Activated naive CD8-positive, alpha-beta T cell treated with anti-CD3 and anti-CD28 coated beads, Interleukin-2, amount 50 U/mL, for 24 hours (primary cell): Measurements from ENCODE around the gene RABGAP1L.

ENCODE experiments used
- ATAC-seq: fragments of 150-1000 bp; cut with Tn5 transposase; one replicate; pipeline ENCODE4 v1.10.0; 2021
- DNase-seq: peaks from one replicate; pipeline ENCODE4 v3.0.0; 2021
- H3K27ac Mint-ChIP-seq: one replicate; pipeline ENCODE4 v1.8.0; 2021; ENCODE audit warnings: mild to moderate bottlenecking, mixed read lengths
- H3K27me3 Mint-ChIP-seq: one replicate; pipeline ENCODE4 v1.8.0; 2021; ENCODE audit warnings: mixed read lengths
- H3K36me3 Mint-ChIP-seq: one replicate; pipeline ENCODE4 v1.8.0; 2021; ENCODE audit warnings: low read depth, mixed read lengths
- H3K4me1 Mint-ChIP-seq: one replicate; pipeline ENCODE4 v1.8.0; 2021; ENCODE audit warnings: mixed read lengths
- H3K4me3 Mint-ChIP-seq: one replicate; pipeline ENCODE4 v1.8.0; 2021; ENCODE audit warnings: mild to moderate bottlenecking, moderate library complexity, mixed read lengths
- H3K9me3 Mint-ChIP-seq: one replicate; pipeline ENCODE4 v1.8.0; 2021; ENCODE audit warnings: mixed read lengths

Gene RABGAP1L

GRCh38 chr1:174991473-174991872 is 832.2 kb downstream of the RABGAP1L start:
- Mint-ChIP-seq H3K36me3 (peaks cover 7% of the 10 kb centered on the region), H3K27ac (no peak overlapping the region), H3K27me3 (no peaks in the 10 kb centered on the region), H3K9me3 (no peaks in the 10 kb centered on the region), H3K4me1 (peaks cover 27% of the 10 kb centered on the region), H3K4me3 (no peak overlapping the region)
- ATAC-seq (no peak), DNase-seq (no peak)

GRCh38 chr1:174995121-174995520 is 835.8 kb downstream of the RABGAP1L start:
- H3K9me3 Mint-ChIP-seq: no peaks in the 10 kb centered on the region
- DNase-seq: no peak

GRCh38 chr1:174995916-174996315 is 836.6 kb downstream of the RABGAP1L start:
- Mint-ChIP-seq H3K4me3 (no peak overlapping the region), H3K36me3 (peaks cover 20% of the 10 kb centered on the region), H3K9me3 (no peaks in the 10 kb centered on the region), H3K27ac (no peak overlapping the region), H3K27me3 (no peaks in the 10 kb centered on the region), H3K4me1 (peaks cover 26% of the 10 kb centered on the region)
- ATAC-seq (no peak), DNase-seq (no peak)

More at GRCh38 chr1:174995121-174995520, 835.8 kb downstream of the RABGAP1L start:
- peaks cover 26% of the 10 kb centered on the region for H3K4me1 Mint-ChIP-seq
- no peak for ATAC-seq
- no peak overlapping the region for H3K4me3 Mint-ChIP-seq
- H3K27me3 Mint-ChIP-seq: no peaks in the 10 kb centered on the region
- H3K27ac Mint-ChIP-seq: no peak overlapping the region
- peaks cover 12% of the 10 kb centered on the region for H3K36me3 Mint-ChIP-seq

- no peak overlapping the region for H3K4me3 Mint-ChIP-seq
- H3K27me3 Mint-ChIP-seq: no peaks in the 10 kb centered on the region
- H3K36me3 Mint-ChIP-seq: peaks cover 25% of the 10 kb centered on the region
- no peak for DNase-seq
- peak overlapping the region; percentile 49 for H3K27ac Mint-ChIP-seq
- no peaks in the 10 kb centered on the region for H3K9me3 Mint-ChIP-seq
- ATAC-seq: no peak
- peaks cover 30% of the 10 kb centered on the region for H3K4me1 Mint-ChIP-seq
These were observed 837.2 kb downstream of the RABGAP1L start for GRCh38 chr1:174996476-174996875.

GRCh38 chr1:174997041-174997440 is 837.7 kb downstream of the RABGAP1L start:
- H3K4me3 Mint-ChIP-seq: no peak overlapping the region
- peaks cover 35% of the 10 kb centered on the region for H3K4me1 Mint-ChIP-seq
- no peaks in the 10 kb centered on the region for H3K27me3 Mint-ChIP-seq
- H3K36me3 Mint-ChIP-seq: peaks cover 30% of the 10 kb centered on the region
- DNase-seq (no peak), ATAC-seq (no peak)
- H3K9me3 Mint-ChIP-seq: no peaks in the 10 kb centered on the region
- H3K27ac Mint-ChIP-seq: peak overlapping the region; percentile 29

GRCh38 chr1:174998569-174999215 is 839.4 kb downstream of the RABGAP1L start:
- peaks cover 49% of the 10 kb centered on the region for H3K4me1 Mint-ChIP-seq
- peaks cover 38% of the 10 kb centered on the region for H3K36me3 Mint-ChIP-seq
- no peak overlapping the region for H3K4me3 Mint-ChIP-seq
- ATAC-seq (no peak), DNase-seq (peak; percentile 27)
- no peaks in the 10 kb centered on the region for H3K9me3 Mint-ChIP-seq
- H3K27me3 Mint-ChIP-seq: no peaks in the 10 kb centered on the region
- no peak overlapping the region for H3K27ac Mint-ChIP-seq

- Mint-ChIP-seq H3K9me3 (no peaks in the 10 kb centered on the region), H3K36me3 (peaks cover 39% of the 10 kb centered on the region), H3K4me3 (no peak overlapping the region), H3K27ac (no peak overlapping the region), H3K4me1 (peaks cover 55% of the 10 kb centered on the region), H3K27me3 (no peaks in the 10 kb centered on the region)
- peak; percentile 97 for DNase-seq
- ATAC-seq: peak; percentile 91
These were observed 840.1 kb downstream of the RABGAP1L start for GRCh38 chr1:174999216-174999935.

GRCh38 chr1:174999936-175000696 is 840.8 kb downstream of the RABGAP1L start, which contains the start of gene CACYBP:
Gene CACYBP, plus strand, starts transcription at chr1:174999947. Its CDS starts 234 bp downstream, at chr1:175000181.
- Mint-ChIP-seq H3K36me3 (peaks cover 42% of the 10 kb centered on the region), H3K27ac (peak within 1 kb of the TSS; percentile 91), H3K4me3 (no peak within 1 kb of the TSS), H3K27me3 (no peaks in the 10 kb centered on the region), H3K4me1 (peaks cover 60% of the 10 kb centered on the region), H3K9me3 (no peaks in the 10 kb centered on the region)
- ATAC-seq (peak; percentile 1), DNase-seq (no peak)

- Mint-ChIP-seq H3K4me3 (no peak overlapping the region), H3K4me1 (peaks cover 67% of the 10 kb centered on the region), H3K36me3 (peaks cover 48% of the 10 kb centered on the region), H3K9me3 (no peaks in the 10 kb centered on the region), H3K27me3 (no peaks in the 10 kb centered on the region), H3K27ac (peak overlapping the region; percentile 91)
- ATAC-seq: no peak
- DNase-seq: no peak
These were observed 841.4 kb downstream of the RABGAP1L start for GRCh38 chr1:175000697-175001187.

- no peaks in the 10 kb centered on the region for H3K27me3 Mint-ChIP-seq
- ATAC-seq: no peak
- no peak for DNase-seq
- H3K9me3 Mint-ChIP-seq: no peaks in the 10 kb centered on the region
- peaks cover 54% of the 10 kb centered on the region for H3K4me1 Mint-ChIP-seq
- H3K36me3 Mint-ChIP-seq: peaks cover 52% of the 10 kb centered on the region
- peak overlapping the region; percentile 72 for H3K27ac Mint-ChIP-seq
- H3K4me3 Mint-ChIP-seq: peak overlapping the region; percentile 58
These were observed 843.7 kb downstream of the RABGAP1L start for GRCh38 chr1:175002910-175003517.

GRCh38 chr1:175003521-175003920 is 844.2 kb downstream of the RABGAP1L start:
- Mint-ChIP-seq H3K27me3 (no peaks in the 10 kb centered on the region), H3K4me1 (peaks cover 55% of the 10 kb centered on the region), H3K4me3 (peak overlapping the region; percentile 58), H3K9me3 (no peaks in the 10 kb centered on the region), H3K27ac (peak overlapping the region; percentile 77), H3K36me3 (peaks cover 57% of the 10 kb centered on the region)
- no peak for DNase-seq
- ATAC-seq: no peak

- H3K27me3 Mint-ChIP-seq: no peaks in the 10 kb centered on the region
- no peaks in the 10 kb centered on the region for H3K9me3 Mint-ChIP-seq
- DNase-seq (no peak), ATAC-seq (peak; percentile 35)
- no peak overlapping the region for H3K4me3 Mint-ChIP-seq
- H3K4me1 Mint-ChIP-seq: peaks cover 59% of the 10 kb centered on the region
- H3K36me3 Mint-ChIP-seq: peaks cover 69% of the 10 kb centered on the region
- peak overlapping the region; percentile 43 for H3K27ac Mint-ChIP-seq
These were observed 845.9 kb downstream of the RABGAP1L start for GRCh38 chr1:175005085-175005783.

GRCh38 chr1:175009532-175009931 is 850.2 kb downstream of the RABGAP1L start:
- Mint-ChIP-seq H3K27ac (peak overlapping the region; percentile 40), H3K27me3 (no peaks in the 10 kb centered on the region), H3K4me1 (peaks cover 20% of the 10 kb centered on the region), H3K4me3 (no peak overlapping the region), H3K36me3 (peaks cover 72% of the 10 kb centered on the region), H3K9me3 (no peaks in the 10 kb centered on the region)
- ATAC-seq: no peak
- DNase-seq: no peak

- no peaks in the 10 kb centered on the region for H3K9me3 Mint-ChIP-seq
- ATAC-seq: no peak
- peaks cover 8% of the 10 kb centered on the region for H3K4me1 Mint-ChIP-seq
- no peak for DNase-seq
- H3K4me3 Mint-ChIP-seq: no peak overlapping the region
- peak overlapping the region; percentile 56 for H3K27ac Mint-ChIP-seq
- H3K27me3 Mint-ChIP-seq: no peaks in the 10 kb centered on the region
- peaks cover 64% of the 10 kb centered on the region for H3K36me3 Mint-ChIP-seq
These were observed 854.1 kb downstream of the RABGAP1L start for GRCh38 chr1:175013445-175013844.
